ENCODE data around the gene AGAP3.

- TF ChIP-seq GATA2 (IDR thresholded peaks at IDR 0.05; ENCODE audit: low read depth, low read length) (no peak), GATA3 (IDR thresholded peaks at IDR 0.05; ENCODE audit: low read depth, low read length) (no peak)
Observed at GRCh38 chr7:151141855-151142685, 55.8 kb downstream of the AGAP3 start.
